Mesenchymal stem cell (in vitro differentiated cells and primary cell): ENCODE measurements around the gene RPL19.

Experiments
- DNase-seq: peaks from one replicate; pipeline ENCODE4 v3.0.0-alpha.2; 2013
- H2AFZ ChIP-seq: one replicate; pipeline ENCODE4 v1.6.1; 2013; ENCODE audit warnings: low read depth, mild to moderate bottlenecking, control low read depth, inconsistent platforms, low read length, moderate library complexity
- H2AK5ac ChIP-seq: 2 replicates; pipeline ENCODE4 v1.6.1; 2013; ENCODE audit warnings: low read length, moderate library complexity, mild to moderate bottlenecking, inconsistent platforms; ENCODE audit not compliant: severe bottlenecking
- H2BK120ac ChIP-seq: one replicate; pipeline ENCODE4 v1.6.1; 2013; ENCODE audit warnings: low read depth, mild to moderate bottlenecking, inconsistent platforms, low read length, moderate library complexity
- H2BK12ac ChIP-seq, 2 experiments: one replicate each; pipeline ENCODE4 v1.6.1; 2013; ENCODE audit warnings: inconsistent platforms in 2 of 2, low read length in 2 of 2, mild to moderate bottlenecking in 2 of 2, moderate library complexity in 2 of 2, control low read depth in 1 of 2
- H2BK15ac ChIP-seq: one replicate; pipeline ENCODE4 v1.6.1; 2013; ENCODE audit warnings: mild to moderate bottlenecking, low read depth, inconsistent platforms; ENCODE audit not compliant: poor library complexity, severe bottlenecking
- H2BK5ac ChIP-seq: 2 replicates; pipeline ENCODE4 v1.6.1; 2013; ENCODE audit warnings: low read depth, mild to moderate bottlenecking, low read length, control low read depth, inconsistent platforms; ENCODE audit not compliant: poor library complexity, severe bottlenecking
- H3K14ac ChIP-seq, 2 experiments: one replicate each; pipeline ENCODE4 v1.6.1; 2013; ENCODE audit warnings: inconsistent platforms in 2 of 2, low read length in 2 of 2, control low read depth in 1 of 2, mild to moderate bottlenecking in 1 of 2, moderate library complexity in 1 of 2
- H3K18ac ChIP-seq, 2 experiments: one replicate each; pipeline ENCODE4 v1.6.1; 2013; ENCODE audit warnings: inconsistent platforms in 2 of 2, low read length in 2 of 2, control low read depth in 1 of 2, low read depth in 1 of 2, mild to moderate bottlenecking in 1 of 2
- H3K23ac ChIP-seq, 2 experiments: one replicate each; pipeline ENCODE4 v1.6.1; 2013; ENCODE audit warnings: inconsistent platforms in 2 of 2, low read length in 2 of 2, mild to moderate bottlenecking in 2 of 2, moderate library complexity in 2 of 2, control low read depth in 1 of 2
- H3K27ac ChIP-seq: 2 replicates; pipeline ENCODE4 v1.5.1; 2013; ENCODE audit warnings: mild to moderate bottlenecking, moderate library complexity, low read length, control low read depth, inconsistent platforms; ENCODE audit not compliant: poor library complexity, severe bottlenecking
- H3K27me3 ChIP-seq, 2 experiments: 2 replicates each; pipeline versions ENCODE4 v1.6.1 to v1.7.0; 2013; ENCODE audit warnings: low read length in 2 of 2, mild to moderate bottlenecking in 2 of 2, moderate library complexity in 2 of 2, control low read depth in 1 of 2, inconsistent platforms in 1 of 2; ENCODE audit not compliant: control insufficient read depth in 1 of 2, insufficient read depth in 1 of 2
- H3K36me3 ChIP-seq, 2 experiments: 2 replicates each; pipeline versions ENCODE4 v1.6.1 to v1.7.0; 2013; ENCODE audit warnings: low read length in 2 of 2, control low read depth in 1 of 2, inconsistent platforms in 1 of 2, low read depth in 1 of 2, mild to moderate bottlenecking in 1 of 2; ENCODE audit not compliant: insufficient read depth in 2 of 2, control insufficient read depth in 1 of 2
- H3K4ac ChIP-seq, 2 experiments: one replicate each; pipeline ENCODE4 v1.6.1; 2013; ENCODE audit warnings: inconsistent platforms in 2 of 2, low read length in 2 of 2, mild to moderate bottlenecking in 2 of 2, moderate library complexity in 2 of 2, control low read depth in 1 of 2, low read depth in 1 of 2
- H3K4me1 ChIP-seq: 2 replicates; pipeline ENCODE4 v1.6.1; 2013; ENCODE audit warnings: low read depth, low read length, control low read depth; ENCODE audit not compliant: control insufficient read depth, insufficient read depth
- H3K4me2 ChIP-seq: 2 replicates; pipeline ENCODE4 v1.6.1; 2013; ENCODE audit warnings: low read length, mild to moderate bottlenecking, inconsistent platforms; ENCODE audit not compliant: poor library complexity, severe bottlenecking
- H3K4me3 ChIP-seq, 2 experiments: 2 replicates each; pipeline versions ENCODE4 v1.5.1 to v1.7.0; 2013; ENCODE audit warnings: low read length in 2 of 2, mild to moderate bottlenecking in 2 of 2, control low read depth in 1 of 2, low read depth in 1 of 2; ENCODE audit not compliant: insufficient read depth in 1 of 2
- H3K79me1 ChIP-seq: replicated peaks from 2 replicates; pipeline ENCODE4 v1.6.1; 2013; ENCODE audit warnings: mild to moderate bottlenecking, control low read depth, low read length, inconsistent platforms; ENCODE audit not compliant: poor library complexity, severe bottlenecking
- H3K9ac ChIP-seq: 2 replicates; pipeline ENCODE4 v1.7.0; 2013; ENCODE audit warnings: mild to moderate bottlenecking, low read length, moderate library complexity
- H3K9me3 ChIP-seq: 2 replicates; pipeline ENCODE4 v1.7.0; 2013; ENCODE audit warnings: mild to moderate bottlenecking, low read length; ENCODE audit not compliant: control insufficient read depth
- H4K8ac ChIP-seq: one replicate; pipeline ENCODE4 v1.6.1; 2013; ENCODE audit warnings: inconsistent platforms, mild to moderate bottlenecking, low read length, moderate library complexity
- H4K91ac ChIP-seq: one replicate; pipeline ENCODE4 v1.6.1; 2013; ENCODE audit warnings: mild to moderate bottlenecking, low read length, inconsistent platforms
- WGBS: methylation state at CpG from one replicate; pipeline ENCODE4 v1.1.7; 2013; ENCODE audit warnings: mixed read lengths; 5-methylcytosine and 5-hydroxymethylcytosine counted together

The RPL19 gene

GRCh38 chr17:39238311-39238972 lies 38.4 kb downstream of the RPL19 start:
- Histone ChIP-seq H2BK15ac (no peak overlapping the region), H2BK5ac (no peak overlapping the region), H3K4me3 (no peak overlapping the region), H4K8ac (no peak overlapping the region), H3K23ac (no peak overlapping the region), H4K91ac (no peak overlapping the region), H3K79me1 (no peaks in the 10 kb centered on the region), H2AK5ac (no peak overlapping the region), H3K9ac (no peak overlapping the region), H3K4me1 (peaks cover 16% of the 10 kb centered on the region), H3K9me3 (no peaks in the 10 kb centered on the region), H3K36me3 (no peaks in the 10 kb centered on the region), H3K14ac (peak overlapping the region in 1 of 2 experiments; percentile 72), H3K27me3 (peaks cover 16 to 46% of the 10 kb centered on the region in 2 experiments), H3K4me2 (no peak overlapping the region), H2BK12ac (no peak overlapping the region), H2AFZ (no peak overlapping the region), H3K18ac (no peak overlapping the region), H3K4ac (no peak overlapping the region), H2BK120ac (no peak overlapping the region), H3K27ac (no peak overlapping the region)
- no peak for DNase-seq
- WGBS: 80% methylated on average over 15 of the region's 15 CpGs

GRCh38 chr17:39239640-39240314 lies 39.7 kb downstream of the RPL19 start:
- Histone ChIP-seq H2BK5ac (no peak overlapping the region), H3K4me1 (peaks cover 25% of the 10 kb centered on the region), H3K4me2 (no peak overlapping the region), H3K27me3 (peaks cover 16 to 46% of the 10 kb centered on the region in 2 experiments), H3K9ac (no peak overlapping the region), H2BK120ac (no peak overlapping the region), H3K23ac (no peak overlapping the region), H3K79me1 (no peaks in the 10 kb centered on the region), H3K18ac (no peak overlapping the region), H3K14ac (no peak overlapping the region), H2AK5ac (no peak overlapping the region), H4K8ac (no peak overlapping the region), H2AFZ (no peak overlapping the region), H3K4ac (no peak overlapping the region), H3K36me3 (no peaks in the 10 kb centered on the region), H3K9me3 (no peaks in the 10 kb centered on the region), H2BK15ac (no peak overlapping the region), H3K4me3 (no peak overlapping the region), H4K91ac (no peak overlapping the region), H2BK12ac (no peak overlapping the region), H3K27ac (no peak overlapping the region)
- no peak for DNase-seq
- WGBS: 38% methylated on average over 15 of the region's 16 CpGs

GRCh38 chr17:39240631-39241030 lies 40.5 kb downstream of the RPL19 start:
- Histone ChIP-seq H3K4me2 (no peak overlapping the region), H2BK15ac (no peak overlapping the region), H3K27ac (no peak overlapping the region), H3K36me3 (no peaks in the 10 kb centered on the region), H2BK120ac (no peak overlapping the region), H3K9me3 (no peaks in the 10 kb centered on the region), H3K9ac (no peak overlapping the region), H2BK5ac (no peak overlapping the region), H3K14ac (no peak overlapping the region), H4K91ac (no peak overlapping the region), H2AFZ (no peak overlapping the region), H3K4me1 (peaks cover 25% of the 10 kb centered on the region), H2AK5ac (no peak overlapping the region), H3K4me3 (no peak overlapping the region), H3K23ac (no peak overlapping the region), H2BK12ac (no peak overlapping the region), H4K8ac (no peak overlapping the region), H3K79me1 (no peaks in the 10 kb centered on the region), H3K4ac (no peak overlapping the region), H3K18ac (no peak overlapping the region), H3K27me3 (peaks cover 16 to 39% of the 10 kb centered on the region in 2 experiments)
- WGBS: 84% methylated on average over 5 of the region's 5 CpGs
- no peak for DNase-seq

GRCh38 chr17:39243155-39243554 lies 43.1 kb downstream of the RPL19 start:
- peaks cover 9 to 17% of the 10 kb centered on the region in 2 experiments for H3K27me3 ChIP-seq

More at GRCh38 chr17:39243155-39243554, 43.1 kb downstream of the RPL19 start:
- Histone ChIP-seq H3K27ac (no peak overlapping the region), H2BK15ac (no peak overlapping the region), H3K4ac (no peak overlapping the region), H3K9ac (no peak overlapping the region), H3K4me2 (no peak overlapping the region), H3K4me3 (no peak overlapping the region), H2BK120ac (no peak overlapping the region), H3K14ac (no peak overlapping the region), H2BK5ac (no peak overlapping the region), H3K18ac (no peak overlapping the region), H4K91ac (no peak overlapping the region), H3K36me3 (no peaks in the 10 kb centered on the region), H3K4me1 (peaks cover 19% of the 10 kb centered on the region), H3K23ac (no peak overlapping the region), H3K9me3 (no peaks in the 10 kb centered on the region), H2BK12ac (no peak overlapping the region), H3K79me1 (no peaks in the 10 kb centered on the region), H2AK5ac (no peak overlapping the region), H4K8ac (no peak overlapping the region), H2AFZ (no peak overlapping the region)
- no peak for DNase-seq
- WGBS: 97% methylated on average over 8 of the region's 8 CpGs
